Measurements from ENCODE around the gene SLC5A7.

The SLC5A7 gene

GRCh38 chr2:108029496-108029895 is 43.2 kb downstream of the SLC5A7 start:
- TF ChIP-seq ZFX (IDR thresholded peaks at IDR 0.05) (no peak), CTCF (conservative IDR thresholded peaks at IDR 0.05) (no peak)
- H3K27ac ChIP-seq: no peak overlapping the region

- TF ChIP-seq CTCF (conservative IDR thresholded peaks at IDR 0.05) (no peak), ZFX (IDR thresholded peaks at IDR 0.05) (no peak)
- no peak overlapping the region for H3K27ac ChIP-seq
Observed at GRCh38 chr2:108029912-108030311, 43.6 kb downstream of the SLC5A7 start.

DNA sequence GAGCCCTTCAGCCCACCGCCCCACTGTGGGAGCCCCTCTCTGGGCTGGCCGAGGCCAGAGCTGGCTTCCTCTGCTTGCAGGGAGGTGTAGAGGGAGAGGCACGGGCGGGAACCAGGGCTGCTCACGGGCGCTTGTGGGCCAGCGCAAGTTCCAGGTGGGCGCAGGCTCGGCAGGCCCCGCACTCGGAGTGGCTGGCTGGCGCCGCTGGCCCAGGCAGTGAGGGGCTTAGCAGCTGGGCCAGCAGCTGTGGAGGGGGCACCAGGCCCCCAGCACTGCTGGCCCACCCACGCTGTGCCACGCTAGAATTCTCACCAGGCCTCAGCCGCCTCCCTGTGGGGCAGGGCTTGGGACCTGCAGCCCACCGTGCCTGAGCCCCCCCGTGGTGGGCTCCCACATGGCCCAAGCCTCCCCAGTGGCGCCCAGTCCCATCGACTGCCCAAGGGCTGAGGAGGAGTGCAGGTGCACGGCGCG is 45.2 kb downstream of the SLC5A7 start:
- TF ChIP-seq ZFX (IDR thresholded peaks at IDR 0.05) (no peak), CTCF (conservative IDR thresholded peaks at IDR 0.05) (no peak)
- H3K27ac ChIP-seq: no peak overlapping the region

GRCh38 chr2:108034843-108035242 is 48.5 kb downstream of the SLC5A7 start:
- peak; percentile 21; the same call in 1 of the 2 replicates for TF ChIP-seq CTCF (conservative IDR thresholded peaks at IDR 0.05)
- TF ChIP-seq ZFX (IDR thresholded peaks at IDR 0.05): no peak
- no peak overlapping the region for H3K27ac ChIP-seq

DNA sequence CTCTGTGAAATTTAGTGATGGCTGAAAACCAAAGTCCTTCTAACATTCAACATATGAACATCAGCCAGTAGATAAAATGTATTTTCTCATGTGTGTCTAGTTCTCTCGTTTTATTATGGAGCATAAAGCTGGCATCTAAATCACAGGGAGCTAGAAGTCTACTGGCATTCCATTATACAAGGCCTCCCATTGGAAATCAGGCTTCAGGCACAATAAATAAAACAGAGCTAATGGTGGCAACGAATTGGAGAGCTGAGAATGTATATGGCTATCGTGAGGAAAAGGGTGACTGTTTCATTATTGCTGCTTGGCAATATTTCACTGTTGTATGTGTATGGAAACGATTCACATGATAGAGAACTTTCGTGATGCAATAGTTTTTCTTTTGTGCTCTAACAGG is 62.4 kb downstream of the SLC5A7 start:
- H3K27ac ChIP-seq: no peak overlapping the region
- TF ChIP-seq CTCF (conservative IDR thresholded peaks at IDR 0.05): no peak
- TF ChIP-seq ZFX (IDR thresholded peaks at IDR 0.05): no peak

DNA sequence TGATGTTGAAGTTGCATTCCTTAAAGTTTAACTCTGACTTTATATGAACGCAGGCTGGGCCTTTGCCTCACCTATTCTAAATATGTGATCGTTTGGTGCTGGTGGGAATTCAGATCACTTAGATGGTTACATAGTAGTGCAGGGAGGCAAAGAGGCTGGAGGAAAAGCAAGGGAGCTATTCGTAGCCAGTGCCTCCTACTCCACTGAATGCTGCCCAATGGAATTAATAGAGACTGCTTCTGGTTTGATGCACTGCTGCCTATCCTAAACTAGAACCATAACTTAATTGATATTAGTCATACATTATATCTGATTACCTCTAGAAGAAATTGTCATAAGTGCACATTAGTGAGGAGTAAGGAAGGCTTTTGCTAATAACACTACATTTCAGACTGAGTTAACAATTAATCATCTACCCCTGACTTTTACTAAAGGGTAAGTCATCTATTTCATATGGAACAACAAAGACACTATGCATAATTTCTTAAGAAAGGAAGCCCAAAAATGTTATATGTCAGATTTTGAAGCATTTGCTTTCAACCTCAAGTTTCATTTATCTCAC is 72.3 kb downstream of the SLC5A7 start:
- TF ChIP-seq ZFX (IDR thresholded peaks at IDR 0.05): no peak
- no peak for TF ChIP-seq CTCF (conservative IDR thresholded peaks at IDR 0.05)
- no peak overlapping the region for H3K27ac ChIP-seq

DNA sequence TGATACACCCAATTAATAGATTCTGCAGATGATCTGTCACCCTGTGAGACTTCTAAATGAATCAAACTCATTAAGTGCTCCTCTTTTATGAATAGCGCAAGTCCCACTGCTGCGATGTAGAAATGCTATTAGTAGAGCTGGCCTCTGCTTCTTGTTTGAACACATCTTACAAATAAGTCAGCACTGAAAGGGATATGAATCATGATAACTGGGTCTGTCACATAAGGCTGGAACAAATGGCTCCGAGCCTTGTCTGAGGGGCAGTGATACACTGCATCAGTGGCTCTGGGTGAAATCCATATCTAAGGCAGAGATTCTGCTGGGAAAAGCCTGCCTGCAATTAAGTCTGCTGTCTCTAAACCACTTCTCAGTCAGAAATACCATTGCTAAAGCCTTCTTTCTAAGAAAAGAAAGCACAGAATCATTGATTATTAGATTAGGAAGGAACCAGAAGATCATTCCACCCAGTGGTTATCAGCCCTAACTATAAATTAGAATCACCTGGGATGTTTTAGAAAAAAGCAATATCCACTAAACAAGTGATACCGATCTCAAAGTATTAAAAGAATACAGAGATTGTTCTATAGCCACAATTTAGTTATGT is 75.2 kb downstream of the SLC5A7 start:
- TF ChIP-seq ZFX (IDR thresholded peaks at IDR 0.05): no peak
- TF ChIP-seq CTCF (conservative IDR thresholded peaks at IDR 0.05): no peak
- no peak overlapping the region for H3K27ac ChIP-seq
